ENCODE results near the gene KIF24. TPM values are rescaled to one million over a fixed set of nuclear protein-coding genes. Genes with fewer than 3 reads are reported as not detected.

KIF24 gene
- total RNA-seq, 1 experiment from 2014 or later: 4.2 TPM

DNA sequence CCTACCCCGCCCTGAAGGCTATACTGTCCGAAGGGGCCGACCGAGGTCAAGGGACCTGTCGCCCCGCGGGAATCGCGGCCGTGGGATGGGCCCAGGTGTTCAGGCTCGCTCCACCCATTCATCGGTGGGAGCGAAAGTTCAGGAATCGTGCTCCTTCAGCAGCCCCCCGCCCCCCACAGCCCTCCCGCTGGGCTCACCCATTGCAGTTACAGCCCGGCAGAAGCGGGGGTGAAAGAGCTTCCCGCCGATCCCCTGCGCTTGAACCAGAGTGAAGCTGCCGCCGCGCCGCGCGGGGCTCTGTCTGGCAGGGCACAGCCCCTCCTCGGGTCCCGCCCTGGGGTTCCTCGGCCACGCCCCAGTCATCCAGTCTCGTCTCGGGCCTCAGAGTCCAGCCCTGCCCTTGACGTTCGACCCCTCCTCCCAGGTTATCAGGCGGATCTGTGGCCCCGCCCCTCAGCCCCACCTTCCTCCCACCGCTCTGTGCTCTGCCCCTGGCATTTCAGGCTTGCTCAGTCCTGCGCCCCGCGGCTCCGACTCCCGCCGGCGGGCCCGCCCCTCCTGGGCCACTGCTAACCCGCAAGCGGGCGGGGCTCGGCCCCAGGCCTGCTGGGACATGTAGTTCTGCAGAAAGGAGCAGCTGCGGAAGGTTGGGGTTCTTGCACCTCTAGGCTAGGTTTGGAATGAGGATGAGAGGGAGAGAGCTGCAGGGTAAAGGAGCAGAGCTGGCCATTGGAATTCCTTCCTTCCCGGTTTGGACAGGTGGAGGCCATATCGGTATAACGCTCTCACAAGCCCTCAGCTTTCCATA, 47.7 kb upstream of the KIF24 start, which contains the start of gene MYORG:
Gene MYORG, minus strand, starts transcription at position 303 of the 808 bp plus-strand sequence. CDS start 3,955 bp downstream, outside the sequence.
- Mint-ChIP-seq H3K27me3 (ENCODE audit: unreplicated experiment) (peaks cover 17% of the 10 kb centered on the region), H3K4me3 (ENCODE audit: low read depth, unreplicated experiment) (peak within 1 kb of the TSS; percentile 82), H3K36me3 (ENCODE audit: insufficient read depth, unreplicated experiment) (peaks cover 25% of the 10 kb centered on the region), H3K4me1 (ENCODE audit: low read depth, unreplicated experiment) (peaks cover 38% of the 10 kb centered on the region), H3K9me3 (ENCODE audit: low read depth, unreplicated experiment) (no peaks in the 10 kb centered on the region), H3K27ac (ENCODE audit: unreplicated experiment) (peak within 1 kb of the TSS; percentile 47)
- TF ChIP-seq, protein P1, sequence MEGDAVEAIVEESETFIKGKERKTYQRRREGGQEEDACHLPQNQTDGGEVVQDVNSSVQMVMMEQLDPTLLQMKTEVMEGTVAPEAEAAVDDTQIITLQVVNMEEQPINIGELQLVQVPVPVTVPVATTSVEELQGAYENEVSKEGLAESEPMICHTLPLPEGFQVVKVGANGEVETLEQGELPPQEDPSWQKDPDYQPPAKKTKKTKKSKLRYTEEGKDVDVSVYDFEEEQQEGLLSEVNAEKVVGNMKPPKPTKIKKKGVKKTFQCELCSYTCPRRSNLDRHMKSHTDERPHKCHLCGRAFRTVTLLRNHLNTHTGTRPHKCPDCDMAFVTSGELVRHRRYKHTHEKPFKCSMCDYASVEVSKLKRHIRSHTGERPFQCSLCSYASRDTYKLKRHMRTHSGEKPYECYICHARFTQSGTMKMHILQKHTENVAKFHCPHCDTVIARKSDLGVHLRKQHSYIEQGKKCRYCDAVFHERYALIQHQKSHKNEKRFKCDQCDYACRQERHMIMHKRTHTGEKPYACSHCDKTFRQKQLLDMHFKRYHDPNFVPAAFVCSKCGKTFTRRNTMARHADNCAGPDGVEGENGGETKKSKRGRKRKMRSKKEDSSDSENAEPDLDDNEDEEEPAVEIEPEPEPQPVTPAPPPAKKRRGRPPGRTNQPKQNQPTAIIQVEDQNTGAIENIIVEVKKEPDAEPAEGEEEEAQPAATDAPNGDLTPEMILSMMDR (IDR thresholded peaks at IDR 0.05; ENCODE audit: unreplicated experiment): no peak
- CTCF ChIA-PET: interaction anchor here (1.0 to 2.0 kb wide), 6 partner anchors 16 to 303 kb away, joined by 3 to 5 read pairs (median 3); no protein-coding TSS in a partner anchor
- DNase-seq: peak; percentile 94
- intact Hi-C loops (cut with micrococcal nuclease; ENCODE audit: unreplicated experiment): no loop called here
- BruUV-seq (replicated peaks): no TSS peak

DNA sequence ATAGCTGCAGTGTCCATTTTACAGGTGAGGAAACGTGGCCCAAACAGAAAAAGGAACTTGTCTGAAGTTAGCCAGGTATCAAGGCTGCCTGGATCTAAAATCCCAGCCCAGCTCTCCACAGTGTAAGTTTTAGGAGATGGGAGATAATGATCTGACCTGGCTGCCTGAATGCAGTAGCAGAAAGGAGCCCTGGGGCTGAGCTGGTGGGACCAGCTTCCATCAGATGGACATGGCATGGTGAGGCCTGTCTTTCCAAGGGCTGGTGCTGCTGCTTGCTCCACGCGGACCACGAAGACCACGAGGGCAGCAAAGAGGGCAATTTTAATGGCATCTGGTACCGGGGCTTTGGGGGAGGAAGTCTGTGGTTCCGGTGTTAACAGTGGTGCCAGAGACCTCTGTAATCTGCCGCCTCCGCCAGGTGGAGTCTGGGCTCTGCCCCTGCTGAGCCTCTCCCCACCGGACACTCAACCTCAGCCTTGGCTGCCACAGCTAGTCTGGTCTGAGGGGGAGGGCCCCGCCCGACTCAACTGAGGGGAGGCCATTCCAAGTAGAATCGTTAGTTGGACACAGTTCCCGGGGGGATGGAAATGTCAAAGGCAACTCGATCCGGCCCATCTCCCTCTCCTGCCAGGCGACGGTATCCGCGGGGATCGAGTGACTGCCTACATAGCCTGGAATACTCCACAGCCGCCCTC, 47.0 kb upstream of the KIF24 start:
- Mint-ChIP-seq H3K36me3 (ENCODE audit: insufficient read depth, unreplicated experiment) (peaks cover 28% of the 10 kb centered on the region), H3K27me3 (ENCODE audit: unreplicated experiment) (peaks cover 10% of the 10 kb centered on the region), H3K4me3 (ENCODE audit: low read depth, unreplicated experiment) (peak overlapping the region; percentile 82), H3K27ac (ENCODE audit: unreplicated experiment) (peak overlapping the region; percentile 47), H3K9me3 (ENCODE audit: low read depth, unreplicated experiment) (no peaks in the 10 kb centered on the region), H3K4me1 (ENCODE audit: low read depth, unreplicated experiment) (peaks cover 38% of the 10 kb centered on the region)
- TF ChIP-seq, protein P1 (IDR thresholded peaks at IDR 0.05; ENCODE audit: unreplicated experiment): no peak
- TSS peak; percentile 62 for BruUV-seq (replicated peaks)
- peak; percentile 67 for DNase-seq
- intact Hi-C loops (cut with micrococcal nuclease; ENCODE audit: unreplicated experiment): no loop called here
- CTCF ChIA-PET: interaction anchor here (0.5 to 2.0 kb wide), 7 partner anchors 16 to 303 kb away, joined by 3 to 5 read pairs (median 3); no protein-coding TSS in a partner anchor

DNA sequence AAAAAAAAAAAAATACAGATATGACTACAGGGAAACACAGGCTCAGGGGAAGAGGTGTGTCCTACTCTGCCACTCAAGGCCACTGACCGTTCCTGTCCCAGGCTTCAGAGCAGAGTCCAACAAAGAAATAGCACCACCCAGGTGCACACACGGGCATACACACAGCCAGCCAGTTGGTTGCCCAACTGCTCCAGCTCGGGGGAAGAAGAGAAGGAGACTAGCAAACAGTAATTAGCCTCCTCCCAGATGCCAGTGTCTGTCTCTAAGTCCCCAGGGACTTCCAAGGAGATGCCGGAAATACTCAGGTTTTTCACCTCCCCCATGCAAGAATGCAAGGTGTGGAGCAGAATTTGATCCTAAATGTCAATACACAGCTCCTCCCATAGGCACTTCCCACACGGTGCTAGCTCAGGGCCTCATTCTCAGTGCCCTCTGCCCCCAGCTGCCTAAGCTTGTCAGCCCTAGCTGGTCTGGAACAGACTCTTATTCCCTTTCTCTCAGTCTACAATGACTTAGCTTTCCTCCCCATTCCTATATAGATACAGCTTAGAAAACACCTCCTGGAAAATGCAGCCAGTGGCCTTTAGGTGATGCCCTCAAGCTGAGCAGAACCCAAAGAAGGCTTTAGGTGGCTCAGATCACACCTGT, 46.0 kb upstream of the KIF24 start:
- Mint-ChIP-seq H3K27ac (ENCODE audit: unreplicated experiment) (no peak overlapping the region), H3K4me1 (ENCODE audit: low read depth, unreplicated experiment) (peaks cover 38% of the 10 kb centered on the region), H3K4me3 (ENCODE audit: low read depth, unreplicated experiment) (peak overlapping the region; percentile 82), H3K36me3 (ENCODE audit: insufficient read depth, unreplicated experiment) (peaks cover 28% of the 10 kb centered on the region), H3K9me3 (ENCODE audit: low read depth, unreplicated experiment) (no peaks in the 10 kb centered on the region), H3K27me3 (ENCODE audit: unreplicated experiment) (peaks cover 8% of the 10 kb centered on the region)
- peak; percentile 30 for DNase-seq
- TF ChIP-seq, protein P1 (IDR thresholded peaks at IDR 0.05; ENCODE audit: unreplicated experiment): no peak
- intact Hi-C loops (cut with micrococcal nuclease; ENCODE audit: unreplicated experiment): no loop called here
- no TSS peak for BruUV-seq (replicated peaks)
- CTCF ChIA-PET: interaction anchor here (1.0 to 1.1 kb wide), 2 partner anchors 15 to 212 kb away, joined by 3 read pairs; no protein-coding TSS in a partner anchor

DNA sequence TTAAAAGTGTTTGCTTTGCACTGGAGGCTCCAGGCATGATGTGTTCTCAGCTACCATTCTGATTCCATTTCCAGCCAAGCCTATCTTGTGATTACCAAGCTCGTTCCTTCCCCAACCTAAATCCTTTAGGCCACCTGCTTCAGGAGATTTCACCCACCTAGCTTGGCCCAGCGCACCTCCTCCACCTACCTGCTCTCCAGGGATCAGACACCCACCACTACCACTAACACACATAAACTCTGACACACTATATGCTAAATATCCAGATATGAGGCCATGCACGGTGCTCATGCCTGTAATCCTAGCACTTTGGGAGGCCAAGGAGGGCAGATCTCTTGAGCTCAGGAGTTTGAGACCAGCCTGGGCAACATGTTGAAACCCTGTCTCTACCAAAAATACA, 45.3 kb upstream of the KIF24 start:
- intact Hi-C loops (cut with micrococcal nuclease; ENCODE audit: unreplicated experiment): no loop called here
- no peak overlapping the region for H3K4me3 Mint-ChIP-seq (ENCODE audit: low read depth, unreplicated experiment)
- H3K9me3 Mint-ChIP-seq (ENCODE audit: low read depth, unreplicated experiment): no peaks in the 10 kb centered on the region
- peaks cover 28% of the 10 kb centered on the region for H3K36me3 Mint-ChIP-seq (ENCODE audit: insufficient read depth, unreplicated experiment)
- peak overlapping the region; percentile 0 for H3K27ac Mint-ChIP-seq (ENCODE audit: unreplicated experiment)
- peaks cover 8% of the 10 kb centered on the region for H3K27me3 Mint-ChIP-seq (ENCODE audit: unreplicated experiment)
- TF ChIP-seq, protein P1 (IDR thresholded peaks at IDR 0.05; ENCODE audit: unreplicated experiment): no peak
- peaks cover 33% of the 10 kb centered on the region for H3K4me1 Mint-ChIP-seq (ENCODE audit: low read depth, unreplicated experiment)
- no TSS peak for BruUV-seq (replicated peaks)
- CTCF ChIA-PET: no interaction called here
- DNase-seq: no peak

All from Calu3 (cell line).